ENCODE measurements around the gene WASF3.

The WASF3 gene

DNA sequence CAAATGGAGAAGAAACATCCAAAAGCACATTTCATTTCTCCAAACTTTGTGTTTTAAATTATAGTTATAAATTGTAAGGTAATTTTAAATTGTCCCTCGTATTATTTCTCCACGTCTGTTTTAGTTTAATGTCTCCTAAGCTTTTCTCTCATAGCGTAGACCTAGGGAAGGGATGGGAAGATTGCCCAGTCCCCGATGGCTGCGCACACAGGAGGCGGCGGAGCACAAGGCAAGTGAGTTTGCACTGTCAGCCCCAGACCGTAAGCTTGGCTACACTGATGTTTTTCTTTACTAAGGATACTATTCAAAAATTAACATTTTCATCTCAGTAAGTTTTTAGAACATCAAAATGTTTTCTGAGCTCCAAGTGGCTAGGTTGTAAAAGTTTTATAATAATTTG is 130.8 kb downstream of the WASF3 start:
- DNase-seq, result no peak

DNA sequence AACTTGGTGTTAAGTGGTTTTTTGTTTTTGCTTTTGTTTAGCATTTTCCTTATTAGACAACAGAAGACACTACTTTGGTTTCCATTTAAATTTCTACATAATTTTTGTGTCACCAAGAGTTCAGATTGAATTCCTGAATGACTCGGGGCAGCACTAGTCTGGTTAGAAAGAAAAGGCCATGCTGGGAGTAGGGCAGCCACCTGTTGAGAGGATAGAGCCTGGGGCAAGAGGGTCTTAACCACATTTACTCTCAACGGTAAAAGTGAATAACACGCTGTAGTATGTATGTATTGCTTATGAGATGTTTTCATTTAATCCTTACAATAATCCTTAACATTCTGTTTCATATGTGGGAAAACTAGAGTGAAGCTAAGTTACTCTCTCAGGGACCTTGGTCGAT is 131.5 kb downstream of the WASF3 start:
- no peak for DNase-seq

DNA sequence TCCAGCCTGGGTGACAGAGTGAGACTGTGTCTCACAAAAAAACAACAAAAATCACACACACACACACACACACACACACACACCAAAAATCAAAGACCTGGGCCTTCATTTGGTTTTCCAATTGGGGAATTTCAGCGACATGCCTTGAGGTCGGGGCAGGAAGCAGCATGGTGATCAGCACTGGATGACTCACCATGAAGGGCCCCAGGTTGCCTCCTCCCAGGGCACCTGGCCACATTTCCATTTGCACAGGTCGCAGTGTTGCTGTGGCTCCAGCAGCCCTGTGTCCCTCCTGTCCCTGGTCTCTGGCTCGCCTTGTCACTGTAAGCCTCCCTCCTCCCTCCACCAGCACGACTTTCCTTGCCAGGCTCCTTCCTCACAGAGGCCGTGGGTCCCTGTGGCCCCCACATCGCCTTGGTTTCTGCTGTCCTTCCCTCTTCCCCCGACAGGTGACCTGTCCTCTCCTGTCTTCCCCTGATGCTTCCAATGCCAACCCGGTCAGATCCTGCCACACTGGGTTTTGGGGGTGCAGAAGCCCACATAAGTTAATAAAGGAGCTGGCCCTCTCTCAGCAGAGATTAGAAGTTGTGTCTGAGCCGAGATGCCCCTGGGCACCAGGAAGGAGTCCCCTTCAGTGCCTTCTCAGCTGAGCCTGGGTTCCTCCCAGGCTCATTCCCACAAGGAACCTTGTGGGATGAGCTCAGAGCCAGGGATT is 136.4 kb downstream of the WASF3 start:
- DNase-seq, result no peak

DNA sequence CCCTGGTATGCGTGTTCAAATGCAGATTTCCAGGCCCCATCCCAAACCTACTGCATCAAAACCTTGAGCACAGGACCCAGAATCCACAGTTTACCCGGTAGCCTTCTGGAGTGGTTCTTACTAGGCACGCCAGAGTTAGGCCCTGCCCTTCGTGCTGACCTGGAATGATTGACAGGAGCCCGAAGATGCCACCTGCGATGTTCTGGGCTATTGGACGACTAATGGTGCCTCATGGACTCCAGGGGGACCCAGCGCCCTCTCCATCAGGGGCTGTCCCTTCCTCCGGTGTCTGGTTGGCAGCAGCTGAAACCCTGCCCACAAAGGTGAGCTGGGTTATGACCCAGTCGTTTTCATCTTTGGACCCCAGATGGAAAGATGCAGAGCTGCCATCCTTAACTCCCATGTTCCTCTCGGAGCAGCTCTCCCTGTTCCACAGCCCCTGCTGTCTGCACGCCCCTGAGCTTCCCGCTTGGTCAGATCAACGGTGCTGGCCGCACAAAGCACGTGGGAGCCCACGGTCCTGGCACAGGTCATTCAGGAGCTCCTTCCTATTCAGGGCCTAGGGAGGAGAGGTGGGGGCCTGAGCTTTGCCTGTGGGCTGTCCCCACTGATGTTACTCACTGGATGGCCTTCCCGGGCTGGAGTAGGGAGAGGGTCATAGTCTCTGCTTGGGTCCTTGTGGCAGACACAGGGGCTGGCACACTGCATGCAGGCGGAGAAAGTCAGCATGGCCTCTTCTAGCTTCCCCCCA is 137.3 kb downstream of the WASF3 start:
- no peak for DNase-seq

DNA sequence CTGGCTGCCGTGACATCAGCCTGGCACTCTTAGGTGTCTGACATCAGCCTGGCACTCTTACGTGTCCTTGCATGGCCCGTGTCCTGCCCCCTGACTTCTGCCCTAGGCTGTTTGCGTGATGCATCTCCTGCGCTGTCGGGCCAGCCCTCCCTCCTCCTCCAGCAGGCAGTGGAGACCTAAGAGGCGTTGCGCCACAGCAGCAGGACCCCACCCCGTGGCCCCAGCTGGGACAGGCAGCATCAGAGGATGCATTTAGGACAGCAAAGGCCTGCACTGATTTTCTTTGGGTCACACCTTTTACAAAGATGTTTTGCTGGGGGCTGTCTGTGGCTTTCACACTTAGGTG is 137.8 kb downstream of the WASF3 start:
- no peak for DNase-seq

DNA sequence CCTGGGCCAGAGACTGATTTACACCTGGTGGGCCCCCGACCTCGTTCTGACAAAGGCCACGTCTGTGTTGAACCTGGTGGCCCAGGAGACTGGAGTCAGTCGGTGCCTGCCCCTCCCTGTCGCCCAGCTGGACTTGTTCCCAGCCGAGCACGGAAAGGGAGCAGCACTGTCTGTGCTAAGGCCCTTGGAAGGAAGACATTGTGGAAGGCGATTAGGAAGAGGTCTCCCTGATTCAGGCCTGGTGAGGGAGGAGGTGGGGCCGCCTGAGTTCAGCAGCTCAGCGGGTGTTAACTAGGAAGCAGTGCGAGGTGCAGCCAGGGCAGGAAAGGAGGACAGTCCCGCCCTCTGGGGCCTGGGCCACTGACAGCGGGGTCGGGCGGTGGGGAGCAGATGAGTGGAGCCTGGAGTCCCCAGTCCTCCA is 138.4 kb downstream of the WASF3 start:
- DNase-seq, result no peak

DNA sequence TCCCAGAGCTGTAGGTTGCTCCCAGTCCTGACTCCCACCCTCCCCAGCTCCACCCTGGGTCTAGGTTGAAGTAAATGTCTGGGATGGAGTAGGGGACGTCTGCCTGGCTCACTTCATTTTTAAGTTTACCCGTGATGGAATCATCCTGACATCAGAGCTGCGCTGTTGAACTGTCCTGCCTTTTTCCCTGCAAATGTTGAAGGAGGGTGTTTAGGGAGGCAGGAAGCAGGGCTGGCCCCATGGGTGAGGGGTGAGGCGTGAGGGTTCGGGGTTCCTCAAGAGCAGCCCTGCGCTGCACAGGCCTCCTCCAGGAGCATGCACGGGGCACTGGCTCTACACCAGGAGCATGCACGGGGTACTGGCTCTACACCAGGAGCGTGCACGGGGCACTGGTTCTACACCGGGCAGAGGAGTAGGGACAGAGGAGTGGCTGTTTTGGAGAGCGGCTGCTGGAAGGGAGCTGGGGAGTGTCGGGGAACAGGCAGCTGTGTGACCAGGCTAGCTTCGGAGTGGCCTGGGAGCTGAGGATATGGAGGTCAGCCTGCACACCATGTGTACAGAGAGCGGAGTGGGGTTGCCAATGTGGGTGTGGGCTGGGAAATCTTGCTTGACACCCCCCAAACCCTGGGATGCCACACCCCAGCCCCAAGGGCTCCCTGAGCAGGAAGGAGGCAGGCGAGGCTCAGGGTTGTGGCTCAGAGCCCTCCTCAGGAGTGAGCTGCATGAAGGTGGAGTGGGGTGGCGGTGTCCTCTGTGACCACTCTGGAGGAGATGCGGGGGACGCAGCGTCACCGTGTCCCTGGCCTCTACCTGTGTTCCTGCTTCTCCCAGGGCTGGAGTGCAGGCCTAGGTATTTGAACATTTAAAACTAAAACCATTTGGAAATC is 139.8 kb downstream of the WASF3 start:
- no peak for DNase-seq

DNA sequence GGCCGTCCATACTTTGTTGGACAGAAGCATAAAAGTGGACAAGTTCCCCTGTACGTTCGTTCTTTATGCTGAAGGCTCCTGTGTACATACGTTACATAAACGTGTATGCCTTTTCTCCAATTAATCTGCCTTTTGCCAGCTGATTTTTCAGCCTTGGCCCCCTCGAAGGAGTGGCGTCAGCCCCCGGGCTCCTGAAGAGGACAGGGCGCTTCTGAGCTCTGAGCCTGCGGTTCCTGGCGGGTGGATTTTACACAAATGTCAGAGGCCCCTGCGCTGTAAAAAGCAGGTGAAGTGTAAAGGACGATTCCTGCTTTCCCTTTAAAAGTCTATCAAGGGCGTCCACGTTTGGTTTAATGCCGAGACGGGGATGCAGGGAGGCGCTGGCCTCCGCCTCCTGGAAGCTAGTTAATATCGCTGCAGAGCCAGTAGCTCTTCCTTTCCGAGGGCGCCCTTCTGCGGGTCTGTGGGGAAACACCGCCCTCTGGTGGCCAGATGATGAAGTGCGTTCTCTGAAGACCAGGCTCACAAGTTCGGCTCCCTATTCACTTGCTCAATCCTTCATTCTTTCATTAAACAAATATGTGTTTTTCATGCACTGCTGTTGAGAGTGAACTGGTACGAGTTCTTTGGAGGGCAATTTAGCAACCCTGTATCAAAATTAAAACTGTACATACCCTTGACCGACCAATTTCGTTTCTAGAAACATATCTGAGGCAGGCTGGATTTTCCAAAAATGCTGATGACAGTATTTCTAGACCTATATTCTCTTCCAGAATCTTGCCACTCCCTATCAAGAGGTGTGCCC is 141.1 kb downstream of the WASF3 start:
- DNase-seq, result peak; percentile 83 to 84

DNA sequence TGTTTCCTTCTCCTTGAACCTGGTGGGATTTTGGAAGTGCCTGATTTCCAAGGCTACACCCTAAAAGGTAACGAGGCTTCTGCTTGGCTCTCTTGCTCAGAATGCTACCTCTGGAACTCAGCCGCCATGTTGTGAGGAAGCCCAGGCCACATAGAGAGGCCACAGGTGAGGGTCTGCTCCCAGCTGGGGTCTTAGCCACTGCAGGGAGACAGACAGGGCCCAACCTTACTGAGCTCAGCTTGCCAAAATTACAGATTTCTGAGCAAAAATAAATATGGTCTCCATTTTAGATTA is 141.7 kb downstream of the WASF3 start:
- no peak for DNase-seq

DNA sequence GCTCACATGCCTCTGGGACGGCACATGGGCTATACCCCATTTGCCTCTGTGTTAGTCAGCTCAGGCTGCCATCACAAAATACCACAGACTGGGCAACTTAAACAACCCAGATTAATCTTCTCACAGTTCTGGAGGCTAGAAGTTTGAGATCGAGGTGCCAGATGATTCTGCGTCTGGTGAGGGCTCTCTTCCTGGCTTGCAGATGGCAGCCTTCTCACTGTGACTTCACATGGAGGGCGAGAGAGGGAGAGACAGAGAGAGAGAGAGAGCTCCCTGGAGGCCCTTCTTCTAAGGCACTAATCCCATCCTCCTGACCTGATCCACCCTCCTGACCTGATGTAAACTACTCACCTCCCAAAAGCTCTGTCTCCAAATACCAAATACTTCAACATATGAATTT is 148.1 kb downstream of the WASF3 start:
- DNase-seq, result no peak

DNA sequence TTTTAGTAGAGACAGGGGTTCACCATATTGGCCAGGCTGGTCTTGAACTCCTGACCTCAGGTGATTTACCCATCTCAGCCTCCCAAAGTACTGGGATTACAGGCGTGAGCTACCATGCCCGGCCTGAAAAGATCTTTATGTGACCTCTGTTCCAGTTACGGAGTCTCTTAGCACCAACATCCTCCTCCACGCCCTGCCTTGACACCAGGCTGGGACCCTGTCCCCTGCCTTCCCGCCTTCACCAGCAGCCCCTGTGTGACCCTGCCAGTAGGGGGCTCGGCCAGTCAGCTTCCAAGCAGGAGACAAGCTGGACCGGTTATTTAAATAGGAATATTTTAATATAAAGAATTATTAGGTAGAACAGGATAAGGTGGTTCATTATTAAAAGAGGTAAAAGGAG is 148.9 kb downstream of the WASF3 start:
- no peak for DNase-seq

DNA sequence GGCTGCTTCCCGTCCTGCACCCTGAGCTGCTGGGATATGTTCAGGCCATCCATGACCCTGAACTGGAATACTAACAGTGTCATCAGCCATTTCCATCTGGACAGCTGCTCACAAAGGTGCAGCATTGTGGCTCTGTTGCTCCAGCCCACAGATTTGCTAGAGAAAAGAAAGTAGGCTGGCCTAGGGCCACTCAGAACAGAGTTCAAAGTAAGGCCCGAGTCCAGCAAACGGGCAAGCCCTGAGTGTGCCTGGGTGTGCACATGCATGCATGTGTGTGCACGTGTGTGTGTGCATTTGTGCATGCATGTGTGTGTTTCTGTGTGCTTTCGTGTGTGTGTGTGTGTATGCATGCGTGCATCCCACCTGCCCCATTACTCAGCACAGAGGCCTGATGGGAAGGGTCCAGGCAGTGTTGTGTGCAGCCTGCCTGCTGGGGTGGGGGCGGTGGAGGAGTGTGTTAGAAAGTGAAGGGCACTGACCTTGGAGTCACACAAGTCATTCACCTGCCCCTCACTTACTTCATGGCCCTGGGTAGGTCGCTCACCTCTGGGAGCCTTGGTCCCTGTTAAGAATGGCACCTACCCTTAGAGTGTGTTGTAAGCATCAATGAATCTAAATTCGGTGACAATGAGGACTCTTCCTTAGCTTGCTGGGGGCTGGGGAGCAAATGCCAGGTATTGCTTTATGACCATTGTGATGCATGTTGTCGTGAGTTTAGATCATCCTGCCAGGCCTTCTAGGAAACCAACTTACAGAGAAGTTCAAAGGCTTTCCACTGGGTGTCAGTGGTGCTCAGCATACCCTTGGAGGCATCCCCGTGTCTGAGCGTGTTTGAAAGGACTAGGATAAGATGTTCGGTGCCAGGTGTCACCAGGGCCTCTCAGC is 149.9 kb downstream of the WASF3 start:
- peak; percentile 24 to 25 for DNase-seq

DNA sequence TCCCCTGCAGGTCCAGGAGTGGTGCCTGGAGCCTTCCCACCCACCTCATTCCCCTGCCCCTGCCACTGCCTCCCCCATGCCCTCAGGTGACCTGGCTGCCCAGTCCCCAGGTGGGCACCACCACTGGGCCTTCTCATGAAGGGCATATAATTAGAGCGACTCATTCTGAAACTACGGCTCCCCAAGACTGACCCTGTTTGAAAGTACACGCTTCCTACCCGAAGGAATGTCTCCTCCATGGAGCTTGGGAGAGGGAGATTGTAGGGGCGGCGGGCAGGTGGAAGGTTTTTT is 150.5 kb downstream of the WASF3 start:
- DNase-seq, result no peak

DNA sequence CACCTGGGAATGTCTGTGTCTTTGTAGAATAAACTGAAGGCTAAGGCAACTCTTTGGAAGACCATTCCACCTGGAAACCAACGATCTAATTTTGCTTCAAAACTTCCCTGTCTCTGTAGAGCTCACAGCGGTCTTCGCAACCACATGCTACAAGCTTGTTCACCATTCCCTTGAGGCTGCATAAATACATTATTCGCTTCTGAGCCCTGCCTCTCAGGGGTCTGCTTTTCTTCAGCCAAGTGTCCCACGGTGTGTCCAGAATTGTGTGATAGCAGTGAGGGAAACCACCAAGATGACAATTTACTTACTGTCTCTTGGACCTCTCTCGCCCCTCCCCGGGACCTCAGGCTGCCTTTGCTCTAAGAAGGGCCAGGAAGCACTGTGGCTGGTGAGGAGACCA is 152.0 kb downstream of the WASF3 start:
- no peak for DNase-seq

DNA sequence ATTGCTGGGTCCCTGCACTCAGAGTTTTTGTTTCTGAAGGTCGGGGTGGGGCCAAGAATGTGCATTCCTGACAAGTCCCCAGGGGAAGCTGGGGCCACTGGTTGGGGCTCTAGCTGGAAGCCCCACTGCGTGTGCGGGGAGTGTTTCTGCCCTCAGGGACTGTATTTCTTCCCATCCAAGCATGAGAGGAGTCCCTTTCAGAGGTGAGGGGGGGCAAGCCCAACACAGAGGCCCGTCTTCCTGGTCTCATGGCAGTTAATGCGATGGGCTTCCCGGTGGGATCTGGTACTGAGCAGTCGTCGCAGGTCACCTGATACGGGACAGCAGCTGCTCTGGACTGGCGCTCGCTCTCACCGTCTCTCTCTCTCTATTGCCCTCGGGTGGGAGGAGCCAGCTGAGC is 152.7 kb downstream of the WASF3 start:
- no peak for DNase-seq

DNA sequence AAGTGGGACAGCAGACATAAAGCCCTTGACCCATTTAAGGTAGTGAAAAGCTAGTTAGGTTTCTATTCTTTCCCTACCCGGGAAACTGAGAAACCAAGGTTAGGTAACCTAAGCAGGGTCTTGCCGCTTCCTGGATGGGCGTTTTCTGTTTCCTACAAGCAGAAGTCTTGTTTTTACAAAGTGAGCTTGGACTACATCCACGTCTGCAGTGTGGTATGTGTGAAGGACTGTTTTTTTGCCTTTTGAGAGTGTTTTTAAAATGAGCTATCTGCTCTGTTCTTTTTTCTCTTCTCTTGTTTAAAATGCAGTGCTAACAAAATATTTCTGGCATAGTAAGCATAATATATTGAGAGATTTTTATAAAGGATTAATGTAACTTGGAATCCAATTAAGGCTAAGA is 153.7 kb downstream of the WASF3 start:
- DNase-seq, result no peak

DNA sequence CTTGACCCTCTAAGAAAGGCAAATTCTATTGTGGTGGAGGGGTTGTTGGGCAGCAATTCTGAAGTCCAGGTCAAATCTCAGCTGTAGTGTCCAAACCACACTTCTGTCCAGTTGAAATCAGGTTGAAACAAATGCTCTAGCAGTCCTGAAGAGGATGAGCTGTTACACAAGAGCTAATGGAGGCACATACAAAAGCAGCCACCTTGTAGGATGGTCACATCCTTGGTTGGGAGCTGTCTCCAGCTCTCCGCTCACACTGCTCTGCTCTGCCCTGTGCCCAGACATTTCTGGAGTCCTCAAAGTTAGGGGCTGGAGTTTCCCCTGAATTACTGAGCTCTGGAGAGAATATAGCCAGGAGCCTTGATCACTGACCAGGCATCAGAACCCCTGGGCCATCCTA is 155.9 kb downstream of the WASF3 start:
- no peak for DNase-seq

DNA sequence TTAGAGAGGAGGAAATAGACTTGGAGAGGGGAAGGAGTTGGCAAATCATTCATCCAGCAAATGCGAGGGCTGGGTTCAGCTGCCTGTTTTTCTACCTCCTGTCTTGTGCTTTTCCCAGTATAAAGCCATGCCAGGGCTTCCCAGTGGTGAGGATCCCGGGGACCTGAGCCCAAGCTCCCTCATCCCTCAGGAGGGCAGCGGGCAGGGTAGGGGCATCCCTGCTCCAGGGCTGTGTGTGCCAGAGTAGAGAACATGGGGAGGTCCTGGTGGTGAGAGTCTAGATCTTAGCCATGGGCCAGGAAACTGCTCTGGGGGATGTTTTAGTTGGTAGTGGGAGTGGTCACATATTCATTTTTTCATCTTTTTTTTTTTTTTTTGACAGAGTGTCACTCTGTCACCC is 159.5 kb downstream of the WASF3 start:
- DNase-seq, result no peak

DNA sequence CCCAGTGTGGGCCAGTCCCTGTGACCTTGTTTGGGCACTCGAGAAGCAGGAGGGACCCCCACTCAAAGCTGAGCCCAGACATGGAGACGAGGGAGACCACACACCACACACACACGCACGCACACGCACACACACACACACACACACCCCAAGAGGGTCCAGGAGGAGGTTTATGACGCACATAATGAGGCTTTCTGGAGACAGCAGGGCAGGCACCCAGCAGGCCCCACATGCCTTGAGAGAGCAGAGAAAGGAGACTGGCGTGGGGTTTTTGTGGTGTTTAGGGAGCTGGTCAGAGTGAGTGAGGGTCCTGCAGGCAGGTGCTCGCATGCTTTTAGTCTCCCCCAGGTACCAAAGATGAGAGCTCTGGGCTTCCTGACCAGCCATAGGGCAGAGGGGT is 160.7 kb downstream of the WASF3 start:
- no peak for DNase-seq

DNA sequence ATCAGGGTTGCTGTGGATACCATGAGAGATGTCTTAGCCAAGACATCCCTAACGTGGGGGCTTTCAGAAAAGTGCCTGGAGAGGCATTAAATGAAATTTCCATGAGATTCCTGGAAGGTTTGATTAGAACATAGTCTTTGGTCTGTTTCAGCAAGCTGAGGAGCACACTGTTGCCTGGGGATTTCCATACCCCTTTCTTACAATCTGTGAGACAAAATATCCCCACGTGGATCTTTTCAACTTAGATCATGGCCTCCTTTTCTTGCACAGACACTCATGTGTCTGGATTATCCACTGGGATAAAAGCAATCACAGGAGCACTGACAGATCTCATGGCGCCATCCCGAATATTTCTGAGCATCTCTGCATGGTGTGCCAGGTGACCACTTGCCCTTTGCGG is 161.4 kb downstream of the WASF3 start:
- DNase-seq, result no peak

DNA sequence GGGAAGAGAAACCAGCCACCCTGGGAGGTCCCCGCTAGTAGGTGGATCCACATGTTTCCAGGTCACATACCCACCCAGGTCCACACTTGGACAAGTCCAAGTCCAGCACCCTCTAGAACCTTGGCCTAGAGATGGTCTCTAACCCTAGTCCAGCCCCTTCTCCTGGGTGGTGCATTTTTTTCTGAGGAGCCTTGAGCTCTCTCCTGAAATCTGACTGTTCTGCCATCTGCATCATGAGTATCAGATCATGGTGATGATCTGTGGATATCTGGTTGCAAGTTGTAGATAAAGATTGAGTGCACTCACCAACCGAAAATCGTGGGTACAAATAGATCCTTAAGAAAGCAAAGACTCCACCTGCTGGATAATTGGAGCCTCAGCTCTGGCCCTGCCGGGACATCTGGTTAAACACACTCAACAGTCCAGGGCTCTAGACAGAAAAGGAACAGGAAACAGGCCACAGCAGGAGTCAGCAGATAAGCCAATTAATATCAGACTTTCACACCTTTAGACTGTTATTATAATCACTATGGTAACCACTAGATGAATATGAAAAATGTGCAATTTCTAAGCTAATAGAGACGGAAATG is 162.0 kb downstream of the WASF3 start:
- no peak for DNase-seq

Measured in stimulated activated CD4-positive, alpha-beta T cell treated with anti-CD3 and anti-CD28 coated beads, Interleukin-2, amount 100 ng/mL, for 24 hours (primary cell).